Measurements from ENCODE around the gene MRPL43. TPM values are rescaled to one million over a fixed set of nuclear protein-coding genes. Genes with fewer than 3 reads are reported as not detected.

The MRPL43 gene
- total and polyA plus RNA-seq, 9 of the 15 experiments (the other 6 are each of a cell fraction or from before 2014, with no cell fraction given), result 15.1 to 63.7 (median 37.2) TPM

GRCh38 chr10:100965820-100966219, 21.5 kb downstream of the MRPL43 start:
- Histone ChIP-seq H2AFZ (ENCODE audit: low read depth, low read length) (no peak overlapping the region), H3K27me3 (ENCODE audit: control insufficient read depth in 2 of 2, insufficient read depth in 2 of 2, low read length in 2 of 2) (no peaks in the 10 kb centered on the region), H3K9me1 (ENCODE audit: control insufficient read depth, insufficient read depth, low read length) (no peaks in the 10 kb centered on the region), H3K27ac (ENCODE audit: extremely low read depth, low read depth, low read length) (no peak overlapping the region), H3K79me2 (ENCODE audit: control insufficient read depth, insufficient read depth, low read length) (no peaks in the 10 kb centered on the region), H3K9ac (ENCODE audit: insufficient read depth in 1 of 2, low read depth in 2 of 2, low read length in 2 of 2) (no peak overlapping the region), H3K4me1 (replicated peaks in 1 of 2; ENCODE audit: control insufficient read depth in 2 of 2, insufficient read depth in 2 of 2, low read length in 2 of 2) (peaks cover 12 to 14% of the 10 kb centered on the region in 2 experiments), H3K36me3 (ENCODE audit: control insufficient read depth, insufficient read depth, low read length) (peaks cover 27% of the 10 kb centered on the region; the same call in 1 of the 3 replicates), H3K9me3 (replicated peaks; ENCODE audit: control insufficient read depth, insufficient read depth, low read depth, low read length) (no peaks in the 10 kb centered on the region), H4K20me1 (replicated peaks; ENCODE audit: control insufficient read depth, insufficient read depth, low read length) (no peaks in the 10 kb centered on the region), H3K4me3 (no peak overlapping the region), H3K4me2 (ENCODE audit: insufficient read depth, low read length) (no peak overlapping the region)
- no peak for FAIRE-seq
- intact Hi-C loops (cut with micrococcal nuclease), result no loop called here
- TF ChIP-seq ZNF12 (CRISPR knock-in tag; IDR thresholded peaks at IDR 0.05) (0 out of 2 replicates have a peak, but pooled peaks have one; percentile 59), ETV5 (CRISPR knock-in tag; IDR thresholded peaks at IDR 0.05; ENCODE audit: low read depth) (no peak), RBM25 (IDR thresholded peaks at IDR 0.05; ENCODE audit: low read depth, low read length, severe bottlenecking) (peak; percentile 73)
- DNase-seq (ENCODE audit: extremely low read depth in 1 of 4, low spot score in 3 of 4), result no peak
- ChIA-PET POLR2A (interaction anchor here (0.7 kb wide), 2 partner anchors 19 to 35 kb away, joined by 3 read pairs; no protein-coding TSS in a partner anchor), CTCF (ENCODE audit: low intra/inter-chr PET ratio) (no interaction called here)
- no peak for ATAC-seq
- 62% methylated on average over 4 of the region's 5 CpGs for WGBS (ENCODE audit: insufficient coverage, low coverage, missing lambda C conversion rate)
- no TSS peak for BruUV-seq (replicated peaks)
- in situ Hi-C loops (cut with MboI), result no loop called here

GRCh38 chr10:100963826-100964225, 23.5 kb downstream of the MRPL43 start:
- Histone ChIP-seq H2AFZ (ENCODE audit: low read depth, low read length) (no peak overlapping the region), H3K36me3 (ENCODE audit: control insufficient read depth, insufficient read depth, low read length) (peaks cover 39% of the 10 kb centered on the region; the same call in 1 of the 3 replicates), H3K9me3 (replicated peaks; ENCODE audit: control insufficient read depth, insufficient read depth, low read depth, low read length) (no peaks in the 10 kb centered on the region), H4K20me1 (replicated peaks; ENCODE audit: control insufficient read depth, insufficient read depth, low read length) (no peaks in the 10 kb centered on the region), H3K4me3 (no peak overlapping the region), H3K9me1 (ENCODE audit: control insufficient read depth, insufficient read depth, low read length) (no peaks in the 10 kb centered on the region), H3K4me2 (ENCODE audit: insufficient read depth, low read length) (no peak overlapping the region), H3K27ac (ENCODE audit: extremely low read depth, low read depth, low read length) (no peak overlapping the region), H3K79me2 (ENCODE audit: control insufficient read depth, insufficient read depth, low read length) (no peaks in the 10 kb centered on the region), H3K4me1 (replicated peaks in 1 of 2; ENCODE audit: control insufficient read depth in 2 of 2, insufficient read depth in 2 of 2, low read length in 2 of 2) (peaks cover 4 to 12% of the 10 kb centered on the region in 2 experiments), H3K9ac (ENCODE audit: insufficient read depth in 1 of 2, low read depth in 2 of 2, low read length in 2 of 2) (no peak overlapping the region), H3K27me3 (ENCODE audit: control insufficient read depth in 2 of 2, insufficient read depth in 2 of 2, low read length in 2 of 2) (no peaks in the 10 kb centered on the region)
- TF ChIP-seq HDAC2 (IDR thresholded peaks at IDR 0.05) (no peak), COPS2 (conservative IDR thresholded peaks at IDR 0.05) (no peak), ZNF707 (CRISPR knock-in tag; conservative IDR thresholded peaks at IDR 0.05) (no peak), USF1 (CRISPR knock-in tag; IDR thresholded peaks at IDR 0.05) (no peak), KLF1 (tag; IDR thresholded peaks at IDR 0.05) (no peak), ZC3H8 (IDR thresholded peaks at IDR 0.05) (no peak), CHD2 (IDR thresholded peaks at IDR 0.05; ENCODE audit: low read depth, low read length) (no peak), DIDO1 (tag; IDR thresholded peaks at IDR 0.05; ENCODE audit: low read depth) (no peak)
- TF ChIP-seq, protein P1, sequence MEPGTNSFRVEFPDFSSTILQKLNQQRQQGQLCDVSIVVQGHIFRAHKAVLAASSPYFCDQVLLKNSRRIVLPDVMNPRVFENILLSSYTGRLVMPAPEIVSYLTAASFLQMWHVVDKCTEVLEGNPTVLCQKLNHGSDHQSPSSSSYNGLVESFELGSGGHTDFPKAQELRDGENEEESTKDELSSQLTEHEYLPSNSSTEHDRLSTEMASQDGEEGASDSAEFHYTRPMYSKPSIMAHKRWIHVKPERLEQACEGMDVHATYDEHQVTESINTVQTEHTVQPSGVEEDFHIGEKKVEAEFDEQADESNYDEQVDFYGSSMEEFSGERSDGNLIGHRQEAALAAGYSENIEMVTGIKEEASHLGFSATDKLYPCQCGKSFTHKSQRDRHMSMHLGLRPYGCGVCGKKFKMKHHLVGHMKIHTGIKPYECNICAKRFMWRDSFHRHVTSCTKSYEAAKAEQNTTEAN (CRISPR knock-in tag; IDR thresholded peaks at IDR 0.05), result no peak
- BruUV-seq (replicated peaks), result no TSS peak
- intact Hi-C loops (cut with micrococcal nuclease), result no loop called here
- DNase-seq (ENCODE audit: extremely low read depth in 1 of 4, low spot score in 3 of 4) (no peak), ATAC-seq (no peak), FAIRE-seq (no peak)
- POLR2A ChIA-PET, result no interaction called here
- CTCF ChIA-PET (ENCODE audit: low intra/inter-chr PET ratio), result no interaction called here
- WGBS (ENCODE audit: insufficient coverage, low coverage, missing lambda C conversion rate), result 100% methylated on average over 1 of the region's 1 CpG
- in situ Hi-C loops (cut with MboI), result no loop called here
